ENCODE data around the gene GPSM3.
A peak's percentile ranks its signal among the peaks of the same experiment; 100 is the strongest.
"Not testable (repeated sequence)": the region's sequence is repeated elsewhere in the genome, so short reads cannot be mapped to it uniquely, and the experiment has no call there.

GPSM3 gene

DNA sequence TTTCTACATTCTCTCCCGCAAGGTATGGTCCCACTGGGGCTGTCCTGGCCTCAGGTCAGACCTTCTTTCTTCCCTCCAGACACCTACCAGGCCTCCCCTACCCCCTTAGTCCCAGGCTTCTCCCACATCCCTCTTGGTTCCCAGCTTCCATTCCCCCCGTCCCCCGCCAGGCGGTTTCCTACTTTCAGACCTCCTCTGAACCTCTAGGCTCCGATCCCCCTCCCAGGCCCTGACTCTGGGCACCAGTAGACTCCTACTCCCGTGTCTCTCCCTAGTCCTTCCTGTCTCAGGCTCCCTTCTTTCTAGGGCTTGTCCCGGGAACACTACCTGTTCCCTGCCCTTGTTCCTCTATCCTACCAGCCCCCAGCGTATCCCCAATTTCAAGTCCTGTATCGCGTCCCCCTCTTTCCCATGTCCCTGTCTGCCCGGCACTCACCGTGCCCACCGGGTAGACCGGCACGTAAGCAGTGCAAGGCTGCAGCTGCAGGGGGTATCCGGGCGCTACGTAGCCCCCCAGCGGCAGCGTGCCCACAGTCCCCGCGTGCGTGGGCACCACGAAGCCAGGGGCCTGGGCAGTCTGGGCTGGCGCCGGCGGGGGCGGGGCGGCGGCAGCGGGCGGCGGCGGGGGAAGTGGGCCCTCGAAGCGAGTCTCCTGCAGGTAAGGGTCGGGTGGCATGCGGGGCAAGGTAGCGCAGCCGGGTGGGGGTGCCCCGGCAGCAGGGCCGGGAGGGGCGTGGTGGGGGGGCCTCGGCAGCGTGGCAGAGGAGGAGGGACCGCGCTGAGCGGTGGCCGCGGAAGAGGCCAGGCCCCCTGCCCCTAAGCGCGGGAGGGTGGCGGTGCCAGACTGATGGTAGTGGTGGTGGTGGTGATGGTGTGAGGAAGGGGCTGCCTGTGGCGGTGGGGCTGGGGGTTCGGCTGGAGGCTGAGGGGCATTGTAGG is 42.2 kb downstream of the GPSM3 start:
- DNase-seq (ENCODE audit: low read depth) = no peak

GRCh38 chr6:32149092-32149755 is 43.2 kb downstream of the GPSM3 start:
- no peak for DNase-seq (ENCODE audit: low read depth)

GRCh38 chr6:32148289-32149091 is 44.0 kb downstream of the GPSM3 start:
- DNase-seq (ENCODE audit: low read depth) = peak; percentile 32

DNA sequence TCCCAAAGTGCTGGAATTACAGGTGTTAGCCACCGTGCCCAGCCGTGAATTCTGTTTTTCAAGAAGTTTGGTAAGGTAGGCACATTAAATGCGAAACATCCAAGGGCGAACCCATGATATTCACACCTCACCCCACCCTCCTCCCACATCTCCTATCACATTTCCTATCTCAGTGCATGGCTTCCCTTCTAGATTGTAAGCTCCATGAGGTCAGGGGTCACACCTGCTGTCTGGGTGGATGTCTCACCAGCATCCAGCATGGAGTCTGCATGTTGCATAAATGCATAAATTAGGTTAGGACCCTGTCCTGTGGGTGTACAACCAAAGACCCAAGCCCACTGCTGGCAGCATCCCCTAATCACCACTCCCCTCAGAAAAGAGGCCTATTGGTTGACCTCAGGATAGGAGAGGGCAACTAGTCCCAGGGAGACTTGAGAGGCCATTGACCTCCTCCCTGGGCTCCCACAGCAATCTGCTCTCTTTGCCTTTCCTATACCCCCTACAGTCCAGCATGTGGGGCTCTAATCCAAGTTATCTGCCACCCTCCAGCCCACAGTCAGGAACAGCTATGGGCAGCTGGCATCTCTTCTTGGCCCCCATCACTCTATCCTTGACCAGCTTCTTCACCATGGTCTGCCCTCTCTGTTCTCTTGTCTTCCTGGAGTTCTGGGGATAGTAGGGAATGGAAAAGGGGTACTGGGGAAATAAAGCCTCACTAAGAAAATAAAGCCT is 44.9 kb downstream of the GPSM3 start:
- DNase-seq (ENCODE audit: low read depth) = no peak

GRCh38 chr6:32146687-32147086 is 45.8 kb downstream of the GPSM3 start:
- DNase-seq (ENCODE audit: low read depth) = no peak

DNA sequence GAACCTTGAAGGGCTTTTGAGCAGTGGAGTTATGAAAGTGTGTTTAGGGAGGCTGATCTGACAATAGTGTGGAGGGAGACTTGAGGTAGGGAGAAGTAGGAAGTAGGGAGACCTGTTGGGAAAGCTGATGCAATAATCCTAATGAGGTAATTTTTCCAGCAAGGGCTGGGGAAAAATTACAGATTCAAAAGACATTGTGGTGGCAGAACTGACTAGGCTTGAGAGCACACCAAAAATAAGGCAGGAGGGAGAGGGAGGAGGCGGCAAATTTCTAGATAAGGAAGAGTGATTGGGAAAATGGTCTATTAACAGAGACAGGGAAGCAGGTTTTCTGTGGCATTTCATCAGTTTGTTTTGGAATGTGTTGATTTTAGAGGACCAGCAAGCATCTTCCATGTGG is 46.2 kb downstream of the GPSM3 start:
- no peak for DNase-seq (ENCODE audit: low read depth)

DNA sequence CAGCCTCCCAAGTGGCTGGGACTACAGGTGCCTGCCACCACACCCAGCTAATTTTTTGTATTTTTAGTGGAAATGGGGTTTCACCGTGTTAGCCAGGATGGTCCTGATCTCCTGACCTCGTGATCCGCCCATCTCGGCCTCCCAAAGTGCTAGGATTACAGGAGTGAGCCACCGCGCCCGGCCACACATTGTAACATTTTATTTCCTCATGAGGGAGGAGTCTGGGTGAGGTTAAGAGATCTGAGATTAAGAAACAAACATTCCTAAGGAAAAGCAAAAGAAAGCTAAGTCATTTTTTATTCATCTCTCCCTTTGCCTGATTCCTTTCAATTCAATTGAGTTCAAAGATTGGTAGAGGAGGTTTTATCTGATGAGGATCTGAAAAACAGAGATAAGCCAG is 48.2 kb downstream of the GPSM3 start:
- not testable (repeated sequence) for DNase-seq (ENCODE audit: low read depth)
